GM19099 (cell line): ENCODE data around the gene YDJC.
A peak's percentile ranks its signal among the peaks of the same experiment; 100 is the strongest.

Source experiments
- POLR2A ChIP-seq: IDR thresholded peaks from 3 replicates; pipeline ENCODE4 v1.6.1; 2011; ENCODE audit warnings: low read depth; ENCODE audit not compliant: insufficient read length; ENCODE audit errors: extremely low read depth

Gene YDJC

DNA sequence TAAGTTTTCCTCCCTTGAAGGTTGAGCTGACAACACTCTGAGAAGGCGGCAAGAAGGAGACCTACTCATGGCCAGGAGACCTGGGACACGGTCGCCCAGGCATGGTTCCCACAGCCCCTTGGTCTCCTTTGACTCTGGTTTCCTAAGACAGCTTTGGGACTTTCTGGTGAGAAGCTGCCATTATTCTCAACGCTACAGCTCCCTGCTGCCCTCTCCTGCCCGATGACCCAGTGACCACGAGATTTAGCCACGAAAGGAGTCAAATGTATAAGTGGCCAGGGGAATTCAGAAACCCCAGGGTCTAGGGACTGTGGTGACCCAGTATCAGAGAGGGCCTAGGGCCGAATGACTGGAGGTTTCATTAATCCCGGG lies 11.6 kb upstream of the YDJC start:
- TF ChIP-seq POLR2A: no peak

DNA sequence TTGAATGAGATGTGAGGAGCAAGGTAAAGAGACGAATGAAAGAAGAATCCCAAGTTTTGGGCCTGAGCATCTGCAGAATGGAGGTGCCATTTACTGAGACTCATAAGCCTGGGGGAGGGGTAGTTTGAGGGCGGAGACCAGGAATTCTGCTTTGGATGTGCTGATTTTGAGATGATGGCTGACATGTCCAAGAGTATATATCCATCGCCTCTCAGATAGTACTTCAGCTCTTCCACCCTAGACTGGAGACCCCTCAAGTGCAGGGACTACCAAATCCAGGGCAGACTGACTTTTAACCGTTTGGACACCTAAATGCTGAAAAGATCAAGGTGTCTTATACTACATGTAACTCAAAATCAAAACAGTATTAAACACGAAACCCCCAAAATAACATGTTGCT lies 11.0 kb upstream of the YDJC start:
- no peak for TF ChIP-seq POLR2A

- no peak for TF ChIP-seq POLR2A
Measured at GRCh38 chr22:21639359-21639758, 9.5 kb upstream of the YDJC start.

DNA sequence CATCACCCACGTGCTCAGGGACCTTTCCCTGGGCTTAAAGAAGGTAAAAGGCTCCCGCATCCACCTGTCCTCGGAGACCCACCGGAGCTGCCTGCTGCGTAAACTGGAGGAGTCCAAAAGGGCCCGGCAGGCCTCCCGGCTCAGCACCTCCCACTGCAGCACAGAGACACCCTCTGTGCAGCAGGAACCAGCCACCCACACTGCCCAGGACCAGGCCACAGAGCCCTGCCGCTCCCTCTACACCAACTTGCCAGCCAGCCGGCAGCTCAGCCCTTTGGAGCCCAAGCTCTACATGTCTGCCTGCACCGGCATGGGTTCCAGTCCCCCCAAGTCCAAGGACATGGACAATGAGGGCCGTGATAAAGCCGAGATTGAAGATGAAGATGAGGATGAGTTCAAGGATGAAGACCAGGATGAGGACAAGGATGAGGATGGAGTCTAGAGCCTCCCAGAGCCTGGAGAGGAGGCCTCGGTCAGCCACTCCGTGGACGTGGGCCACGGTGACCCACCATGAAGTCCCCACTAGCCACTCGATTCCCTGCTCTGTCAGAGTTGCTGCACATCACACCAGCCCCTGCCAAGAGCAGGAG lies 6.9 kb upstream of the YDJC start:
- no peak for TF ChIP-seq POLR2A

DNA sequence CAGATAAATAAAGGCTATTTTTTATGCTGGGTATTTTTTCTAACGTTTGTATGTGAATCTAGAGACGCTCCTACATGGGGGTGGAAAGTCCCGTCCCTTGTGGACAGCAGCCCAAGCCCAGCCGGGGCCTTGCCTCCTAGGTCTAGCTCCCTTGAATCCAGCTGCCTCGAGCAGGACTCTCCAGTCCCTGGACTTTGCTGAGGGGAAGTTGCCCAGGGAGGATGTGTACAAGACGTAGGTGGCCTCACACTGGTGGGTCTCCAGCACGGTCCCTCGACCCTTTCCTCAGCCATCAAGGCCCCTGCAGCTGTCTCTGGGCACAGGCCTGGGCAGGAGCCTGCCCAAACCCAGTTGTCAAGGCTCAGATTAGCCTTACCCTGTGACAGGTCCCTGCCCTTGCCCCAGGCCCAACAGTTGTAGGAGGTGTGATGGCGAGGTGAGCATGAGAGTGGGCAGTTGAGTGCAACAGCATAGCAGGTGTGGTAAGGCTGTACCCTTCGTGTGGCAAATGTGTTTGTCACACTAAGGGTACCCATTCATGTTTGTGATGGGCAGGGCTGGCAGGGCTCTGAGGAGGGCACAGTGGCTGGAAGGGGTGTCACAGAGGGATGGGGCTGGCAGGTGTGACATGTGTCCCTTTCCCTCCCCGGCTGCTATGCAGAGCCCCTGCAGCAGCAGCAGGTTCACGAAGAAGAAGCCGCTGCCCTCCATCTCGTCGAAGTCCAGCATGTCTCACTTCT lies 6.1 kb upstream of the YDJC start:
- no peak for TF ChIP-seq POLR2A

DNA sequence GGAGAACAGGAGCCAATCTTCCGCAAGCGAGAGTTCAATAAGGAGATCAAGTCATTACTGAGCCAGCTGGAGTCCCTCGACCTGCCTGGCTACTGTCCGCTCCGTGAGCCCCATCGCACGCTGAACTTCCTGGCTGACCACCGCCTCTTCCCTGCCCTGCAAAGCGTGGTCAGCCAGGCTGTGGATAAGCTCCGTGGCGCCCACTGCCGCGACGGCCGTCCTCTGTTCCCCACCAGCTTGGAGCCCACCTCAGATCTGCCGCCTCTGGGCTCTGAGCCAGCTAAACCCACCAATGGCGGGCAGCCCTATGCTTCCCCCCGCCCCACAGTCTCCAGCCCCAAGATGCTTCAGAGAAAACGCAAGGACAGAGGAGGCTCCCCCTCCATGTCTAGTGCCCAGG lies 5.0 kb upstream of the YDJC start:
- TF ChIP-seq POLR2A: no peak

DNA sequence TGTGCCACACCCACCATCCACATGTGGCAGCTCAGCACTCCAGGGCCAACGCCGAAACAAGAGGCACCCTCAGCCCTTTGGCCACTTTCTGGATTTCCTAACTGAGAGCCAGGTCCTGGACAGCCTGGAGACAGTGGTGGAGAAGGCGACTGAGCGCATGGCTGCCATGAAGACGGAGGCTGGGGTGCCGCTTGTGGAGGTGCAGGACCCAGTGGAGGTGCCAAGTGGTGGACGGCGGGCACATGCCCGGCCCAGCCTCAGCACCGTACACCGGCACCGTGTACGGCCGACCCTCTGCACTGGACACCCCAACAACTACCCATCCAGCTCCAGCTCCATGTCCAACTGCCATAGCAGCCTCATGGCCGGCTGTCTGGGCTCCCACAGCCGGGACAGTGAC lies 4.3 kb upstream of the YDJC start:
- TF ChIP-seq POLR2A: no peak

- TF ChIP-seq POLR2A: no peak
Measured at GRCh38 chr22:21633481-21633880, 3.7 kb upstream of the YDJC start.

DNA sequence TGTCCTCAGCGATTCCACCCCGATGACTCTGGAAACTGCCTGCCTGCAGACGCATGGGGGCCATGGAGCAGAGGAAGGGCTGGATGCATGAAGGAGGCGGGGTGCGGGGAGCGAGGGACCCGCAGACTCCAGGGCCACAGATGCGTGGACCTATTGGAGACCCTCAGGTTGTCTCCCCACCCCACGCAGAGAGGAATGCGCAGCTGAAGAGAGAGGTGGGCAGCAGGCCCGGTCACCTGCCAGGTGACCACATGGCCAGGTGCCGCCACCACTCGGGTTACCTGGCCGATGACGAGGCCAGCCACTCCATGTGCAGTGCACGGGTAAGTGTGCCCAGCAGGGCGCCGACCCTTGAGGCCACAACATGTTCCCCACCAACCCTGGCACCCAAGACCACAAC lies 3.1 kb upstream of the YDJC start:
- no peak for TF ChIP-seq POLR2A

DNA sequence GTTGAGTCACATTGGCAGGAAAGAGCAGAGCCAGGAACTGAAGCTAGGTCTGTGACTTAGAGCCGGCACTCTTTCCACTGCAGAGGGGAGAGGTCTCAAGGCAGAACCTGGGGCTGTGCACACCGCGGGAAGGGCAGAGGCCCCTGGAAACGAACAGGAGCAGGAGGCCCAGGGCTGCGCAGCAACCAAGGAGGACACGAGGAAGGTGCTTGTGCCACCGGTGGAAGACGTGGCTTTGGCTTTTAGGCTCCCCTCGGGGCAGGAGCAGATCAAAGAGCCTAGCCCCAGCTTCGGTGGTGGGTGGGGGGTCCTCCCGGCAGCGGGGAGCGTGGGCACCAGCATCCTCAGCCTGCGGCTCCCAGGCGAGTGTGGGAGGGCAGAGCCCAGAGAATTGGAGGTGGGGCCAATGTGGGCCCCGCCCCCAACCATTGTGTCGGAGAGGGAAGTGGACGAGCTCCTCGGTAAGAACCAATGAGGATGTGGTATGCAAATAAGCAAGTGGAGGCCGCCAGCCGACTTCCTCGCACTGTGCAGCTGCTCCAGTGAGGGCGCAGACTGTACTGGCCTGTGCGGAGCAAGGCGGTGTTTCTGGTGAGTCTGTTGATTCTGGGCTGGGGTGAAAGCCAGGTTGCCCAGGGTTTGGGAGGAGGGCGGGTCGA lies 2.5 kb upstream of the YDJC start, which contains the start of gene CCDC116:
Gene CCDC116 (plus strand): TSS at position 524 of the 659 bp plus-strand sequence. CDS start 422 bp downstream, outside the sequence.
- no peak for TF ChIP-seq POLR2A

- TF ChIP-seq POLR2A: no peak
Measured at GRCh38 chr22:21631025-21631424, 1.2 kb upstream of the YDJC start.

- TF ChIP-seq POLR2A: peak; percentile 9
Measured at GRCh38 chr22:21628386-21629254, 1.2 kb downstream of the YDJC start.

DNA sequence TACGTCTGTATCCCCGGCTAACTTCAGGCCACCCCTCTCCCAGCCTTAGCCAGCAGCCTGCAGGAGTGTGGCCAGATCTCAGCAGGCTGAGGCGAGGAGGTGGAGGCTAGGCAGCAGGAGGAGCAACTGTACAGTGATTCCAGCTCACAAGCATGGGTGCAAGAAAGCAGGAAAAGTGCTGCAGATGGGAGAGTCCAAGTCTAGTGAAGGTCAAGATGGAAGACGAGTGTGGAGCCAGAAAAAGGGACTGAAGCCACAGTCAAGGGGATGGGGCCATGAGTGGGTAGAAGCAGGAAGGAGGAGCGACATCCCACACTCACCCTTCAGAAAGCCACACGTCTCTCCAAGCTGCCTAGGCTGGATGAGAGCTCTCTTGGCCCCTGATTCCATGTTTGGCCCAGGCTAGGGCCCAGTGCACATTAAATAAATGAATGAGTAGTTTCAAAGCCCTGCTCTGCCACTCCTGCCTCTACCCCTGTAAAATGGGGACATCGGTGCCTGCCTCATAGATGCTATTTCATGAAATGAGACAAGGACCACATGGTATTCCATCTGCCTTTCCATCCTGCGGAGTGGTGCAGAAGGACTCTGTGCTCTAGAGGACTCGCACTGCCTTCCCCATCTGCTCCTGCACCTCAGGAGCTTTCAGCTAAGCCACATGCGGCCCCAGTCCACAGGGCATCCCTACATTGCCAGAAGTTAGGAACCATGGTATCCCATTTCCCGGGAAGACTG lies 2.9 kb downstream of the YDJC start:
- TF ChIP-seq POLR2A: no peak

GRCh38 chr22:21626073-21626734 lies 3.6 kb downstream of the YDJC start:
- no peak for TF ChIP-seq POLR2A
